HFF-Myc (cell line): ENCODE data around the gene THOP1.

ENCODE experiments used
- DNase-seq: peaks from one replicate; pipeline ENCODE4 v3.0.0-alpha.2; 2011; ENCODE audit warnings: low read depth; ENCODE audit errors: extremely low read depth
- H3K4me3 ChIP-seq: replicated peaks from 2 replicates; pipeline ENCODE4 v1.5.1; 2011; ENCODE audit warnings: low read depth, mild to moderate bottlenecking, control low read depth, low read length
- CTCF ChIP-seq: IDR thresholded peaks from 2 replicates; pipeline ENCODE4 v1.5.1; 2012; ENCODE audit warnings: mild to moderate bottlenecking, low read depth, low read length, control low read depth; ENCODE audit errors: missing control alignments

The THOP1 gene

GRCh38 chr19:2846180-2846894, 61.0 kb downstream of the THOP1 start:
- no peak for DNase-seq
- no peak for TF ChIP-seq CTCF
- H3K4me3 ChIP-seq = no peak overlapping the region

DNA sequence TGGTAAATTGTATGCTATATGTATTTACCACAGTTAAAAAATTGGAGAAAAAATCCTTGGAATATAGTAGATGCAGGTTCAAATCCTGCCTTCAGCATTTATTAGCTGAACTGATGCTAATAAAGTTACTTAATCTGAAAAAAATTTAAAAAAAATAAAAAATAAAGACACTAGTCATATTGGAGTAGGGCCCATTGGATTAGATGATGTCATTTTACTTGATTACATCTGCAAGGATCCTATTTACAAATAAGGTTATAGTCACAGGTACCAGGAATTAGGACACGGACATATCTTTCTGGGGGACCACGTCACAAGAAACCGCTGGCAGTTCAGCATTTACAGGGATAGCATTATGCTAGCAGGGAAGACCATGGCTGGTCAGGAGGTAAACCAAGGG, 62.2 kb downstream of the THOP1 start:
- H3K4me3 ChIP-seq = no peak overlapping the region
- TF ChIP-seq CTCF = no peak
- no peak for DNase-seq

DNA sequence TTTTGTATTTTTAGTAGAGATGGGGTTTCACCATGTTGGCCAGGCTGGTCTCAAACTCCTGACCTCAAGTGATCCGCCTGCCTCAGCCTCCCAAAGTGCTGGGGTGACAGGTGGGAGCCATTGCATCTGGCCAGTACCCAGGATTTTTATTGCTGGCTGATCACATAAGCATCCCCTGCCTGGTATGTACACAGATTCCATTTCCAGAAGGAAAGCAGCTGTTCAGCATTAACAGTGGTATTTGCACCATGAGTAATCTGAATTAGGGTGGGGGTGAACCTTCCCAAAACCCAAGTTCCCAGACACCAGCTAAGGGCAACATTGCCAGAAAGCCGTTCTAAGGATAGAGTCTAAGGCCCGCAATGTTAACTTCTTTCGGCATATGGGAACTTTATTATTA, 63.3 kb downstream of the THOP1 start:
- TF ChIP-seq CTCF = no peak
- peak; percentile 26 for DNase-seq
- no peak overlapping the region for H3K4me3 ChIP-seq

- no peak overlapping the region for H3K4me3 ChIP-seq
- no peak for TF ChIP-seq CTCF
- no peak for DNase-seq
Measured at GRCh38 chr19:2850256-2850925, 65.1 kb downstream of the THOP1 start.

- no peak overlapping the region for H3K4me3 ChIP-seq
- no peak for TF ChIP-seq CTCF
- DNase-seq = no peak
Measured at GRCh38 chr19:2852598-2852997, 67.3 kb downstream of the THOP1 start.

DNA sequence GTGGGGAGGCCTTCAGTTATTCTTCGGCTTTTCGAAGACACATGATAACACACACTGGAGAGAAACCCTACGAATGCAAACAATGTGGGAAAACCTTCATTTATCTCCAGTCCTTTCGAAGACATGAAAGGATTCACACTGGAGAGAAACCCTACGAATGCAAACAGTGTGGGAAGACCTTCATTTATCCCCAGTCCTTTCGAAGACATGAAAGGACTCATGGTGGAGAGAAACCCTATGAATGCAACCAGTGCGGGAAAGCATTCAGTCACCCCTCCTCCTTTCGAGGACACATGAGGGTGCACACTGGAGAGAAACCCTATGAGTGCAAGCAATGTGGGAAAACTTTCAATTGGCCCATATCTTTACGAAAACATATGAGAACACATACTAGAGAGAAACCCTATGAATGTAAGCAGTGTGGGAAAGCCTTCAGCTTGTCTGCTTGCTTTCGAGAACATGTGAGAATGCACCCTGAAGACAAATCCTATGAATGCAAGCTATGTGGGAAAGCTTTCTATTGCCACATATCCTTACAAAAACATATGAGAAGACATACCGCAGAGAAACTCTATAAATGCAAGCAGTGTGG, 67.8 kb downstream of the THOP1 start:
- DNase-seq = no peak
- no peak overlapping the region for H3K4me3 ChIP-seq
- no peak for TF ChIP-seq CTCF

GRCh38 chr19:2854849-2855248, 69.5 kb downstream of the THOP1 start:
- no peak for DNase-seq
- no peak for TF ChIP-seq CTCF
- H3K4me3 ChIP-seq = no peak overlapping the region
